HFF-Myc (cell line): ENCODE measurements around the gene FBXO27.
A peak's percentile ranks its signal among the peaks of the same experiment; 100 is the strongest.

Source experiments
- DNase-seq: peaks from one replicate; pipeline ENCODE4 v3.0.0-alpha.2; 2011; ENCODE audit warnings: low read depth; ENCODE audit errors: extremely low read depth
- H3K4me3 ChIP-seq: replicated peaks from 2 replicates; pipeline ENCODE4 v1.5.1; 2011; ENCODE audit warnings: low read depth, mild to moderate bottlenecking, control low read depth, low read length
- CTCF ChIP-seq: IDR thresholded peaks from 2 replicates; pipeline ENCODE4 v1.5.1; 2012; ENCODE audit warnings: mild to moderate bottlenecking, low read depth, low read length, control low read depth; ENCODE audit errors: missing control alignments

Gene FBXO27

GRCh38 chr19:38979812-38980211 is 52.5 kb downstream of the FBXO27 start:
- no peak for TF ChIP-seq CTCF
- no peak for DNase-seq
- H3K4me3 ChIP-seq = no peak overlapping the region

GRCh38 chr19:38978326-38978689 is 54.0 kb downstream of the FBXO27 start:
- no peak overlapping the region for H3K4me3 ChIP-seq
- no peak for DNase-seq
- no peak for TF ChIP-seq CTCF

- no peak for DNase-seq
- H3K4me3 ChIP-seq = no peak overlapping the region
- TF ChIP-seq CTCF = no peak
These were observed 54.7 kb downstream of the FBXO27 start for GRCh38 chr19:38977445-38978325.

GRCh38 chr19:38975861-38976271 is 56.5 kb downstream of the FBXO27 start:
- DNase-seq = no peak
- TF ChIP-seq CTCF = no peak
- peak overlapping the region; percentile 67 for H3K4me3 ChIP-seq

- no peak for TF ChIP-seq CTCF
- H3K4me3 ChIP-seq = peak within 1 kb of the TSS; percentile 67
- DNase-seq = no peak
These were observed 57.0 kb downstream of the FBXO27 start, which contains the start of gene FBXO17 for GRCh38 chr19:38975214-38975860. FBXO17 (minus strand) TSS chr19:38975742; CDS start chr19:38950319, 25,423 bp downstream.

GRCh38 chr19:38974624-38975213 is 57.6 kb downstream of the FBXO27 start:
- TF ChIP-seq CTCF = no peak
- peak overlapping the region; percentile 67 for H3K4me3 ChIP-seq
- no peak for DNase-seq
